Posterior cingulate gyrus (tissue), 11 donors: Measurements from ENCODE around the gene TRIP12.
"Not testable (repeated sequence)": the region's sequence is repeated elsewhere in the genome, so short reads cannot be mapped to it uniquely, and the experiment has no call there.

ENCODE experiments used
- DNase-seq, 10 donors: peaks; one replicate each; pipeline versions ENCODE4 v3.0.0 to v3.0.0-alpha.2; 2020 to 2021; ENCODE audit warnings: mixed read lengths in 3 of 10
- intact Hi-C: fragments of 100-400 bp; cut with DNase I; formaldehyde crosslinking; loops from one replicate; pipeline ENCODE4 v1.15.1; 2023

The TRIP12 gene

GRCh38 chr2:229921101-229921891 lies 513 bp downstream of the TRIP12 start:
- intact Hi-C loops: loop anchor here (5.0 kb wide), 1 partner anchor 139 kb away; no protein-coding TSS in a partner anchor
- DNase-seq: peak; percentile 73 to 97 (median 79)

- intact Hi-C loops: loop anchor here (5.0 kb wide), 1 partner anchor 138 kb away; no protein-coding TSS in a partner anchor
- DNase-seq: peak in 3 of 10 donors; percentile 14 to 82 (median 14)
Observed at GRCh38 chr2:229920011-229920641, 1.7 kb downstream of the TRIP12 start.

DNA sequence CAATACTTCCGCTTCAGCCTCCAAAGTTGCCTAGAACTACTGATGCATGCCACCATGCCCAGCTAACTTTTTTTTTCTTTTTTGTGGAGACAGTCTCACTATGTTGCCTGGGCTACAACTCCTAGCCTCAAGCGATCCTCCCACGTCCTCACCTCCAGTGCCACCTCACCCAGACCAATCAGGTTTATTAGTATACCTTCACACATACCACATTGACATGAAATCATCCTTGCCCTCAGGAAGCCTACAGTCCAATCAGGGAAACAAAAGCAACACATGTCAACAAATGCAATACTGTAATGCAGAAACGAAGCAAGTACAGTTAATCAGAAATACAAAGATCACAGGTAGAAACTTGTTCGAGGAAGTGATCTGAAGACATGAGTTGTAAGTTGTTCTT lies 4.0 kb downstream of the TRIP12 start:
- intact Hi-C loops: no loop called here
- DNase-seq: no peak

DNA sequence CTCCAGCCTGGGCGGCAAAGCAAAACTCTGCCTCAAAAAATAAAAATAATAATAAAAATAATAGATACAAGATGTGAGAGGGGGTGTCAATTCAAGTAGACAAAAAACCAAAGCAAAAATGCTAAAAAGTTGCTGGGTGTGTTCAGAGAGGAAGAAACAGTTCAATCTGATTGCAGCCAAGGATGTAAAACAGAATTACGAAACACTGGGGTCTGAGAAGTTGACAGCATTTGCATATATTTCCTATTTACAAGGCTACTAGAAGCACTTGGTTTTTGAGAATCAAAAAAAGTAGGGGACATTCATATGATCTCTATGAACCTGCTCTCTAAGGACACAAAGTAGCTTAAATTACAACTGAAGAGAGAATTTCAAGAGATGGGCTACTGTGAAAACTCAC lies 7.6 kb downstream of the TRIP12 start:
- DNase-seq: no peak
- intact Hi-C loops: loop anchor here (5.0 kb wide), 1 partner anchor 112 kb away; no protein-coding TSS in a partner anchor

DNA sequence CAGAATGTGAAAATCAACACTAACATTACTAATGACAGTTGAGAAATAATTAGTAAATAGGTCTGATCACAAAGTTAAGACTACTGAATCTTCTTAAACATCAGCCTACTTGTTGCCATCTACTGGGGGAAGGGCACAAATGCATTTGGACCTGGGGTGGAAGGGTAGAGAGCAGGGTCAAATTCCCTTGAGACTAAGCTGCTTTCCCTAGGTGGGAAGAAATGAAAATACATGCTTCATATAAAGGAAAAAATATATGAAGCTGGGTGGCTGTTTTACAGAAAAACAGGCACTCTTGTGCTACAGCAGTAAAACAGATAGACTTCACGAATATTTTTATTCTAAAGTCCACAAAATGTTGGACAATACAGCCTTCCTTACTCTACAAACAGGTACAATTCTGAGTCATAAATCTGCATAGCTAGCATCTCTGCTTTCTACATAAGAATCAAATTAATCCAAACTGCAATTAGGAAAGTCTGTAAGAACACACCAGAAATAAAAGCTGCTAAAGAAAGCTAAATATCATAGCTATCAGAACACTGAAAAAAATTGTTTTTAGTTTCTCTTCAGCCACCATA lies 10.9 kb downstream of the TRIP12 start:
- intact Hi-C loops: loop anchor here (5.0 kb wide), 1 partner anchor 109 kb away; no protein-coding TSS in a partner anchor
- DNase-seq: no peak

GRCh38 chr2:229910147-229910831 lies 11.5 kb downstream of the TRIP12 start:
- intact Hi-C loops: loop anchor here (5.0 kb wide), 1 partner anchor 108 kb away; no protein-coding TSS in a partner anchor

GRCh38 chr2:229909090-229909489 lies 12.7 kb downstream of the TRIP12 start:
- no peak for DNase-seq
- intact Hi-C loops: no loop called here

More at GRCh38 chr2:229910147-229910831, 11.5 kb downstream of the TRIP12 start:
- DNase-seq: no peak

DNA sequence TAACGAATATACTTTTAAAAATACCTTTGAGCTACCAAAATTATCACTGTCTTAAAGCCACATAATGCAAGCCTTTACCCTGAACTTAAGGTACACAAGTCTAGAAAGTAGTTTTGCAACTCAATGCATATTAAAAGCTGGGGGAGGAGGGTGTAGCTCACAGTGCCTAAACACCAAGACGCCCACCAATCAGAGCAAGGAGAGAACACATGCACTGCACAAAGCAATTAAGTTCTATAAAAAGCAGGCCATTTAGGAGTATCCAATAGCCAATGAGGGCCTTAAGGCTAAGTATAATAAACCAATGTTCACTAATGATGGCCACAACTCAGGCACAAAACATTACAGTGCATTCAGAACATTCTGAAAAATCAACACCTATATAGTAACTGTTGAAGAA lies 16.2 kb downstream of the TRIP12 start:
- DNase-seq: no peak
- intact Hi-C loops: no loop called here

DNA sequence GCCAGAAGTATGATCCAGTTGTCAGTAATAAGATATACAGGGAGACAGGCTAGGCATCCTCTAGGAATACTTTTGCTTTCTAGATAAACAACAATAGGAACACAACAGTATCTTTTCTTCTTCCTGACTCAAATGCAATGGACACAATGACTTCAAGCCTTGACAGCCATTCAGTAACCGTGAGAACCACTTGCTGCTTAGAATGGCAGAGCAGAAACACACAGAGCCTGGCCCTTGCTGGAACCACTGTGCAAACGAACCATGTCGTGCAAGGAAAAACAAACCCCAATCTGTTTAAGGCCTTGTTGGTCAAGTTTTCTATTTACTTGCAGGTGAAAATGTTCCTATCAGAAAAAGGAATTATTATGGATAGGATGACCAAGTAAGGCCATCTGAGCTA lies 18.8 kb downstream of the TRIP12 start:
- intact Hi-C loops: no loop called here
- no peak for DNase-seq

DNA sequence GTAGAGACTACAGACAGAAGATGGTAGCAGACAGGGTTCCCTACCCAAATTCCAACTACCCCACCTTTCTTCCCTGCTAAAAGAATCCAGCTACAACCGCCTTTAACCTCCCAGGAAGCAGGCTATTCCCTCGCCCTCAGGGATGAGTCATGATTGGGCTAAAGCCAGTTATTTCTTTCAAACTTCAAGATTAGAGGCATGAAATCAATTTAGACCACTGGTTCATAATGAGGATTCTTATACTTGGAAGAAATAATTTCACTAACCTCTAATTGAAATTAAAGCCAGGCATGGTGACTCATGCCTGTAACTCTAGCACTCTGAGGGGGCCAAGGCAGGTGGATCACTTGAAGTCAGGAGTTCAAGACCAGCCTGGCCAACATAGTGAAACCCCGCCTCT lies 20.0 kb downstream of the TRIP12 start:
- intact Hi-C loops: no loop called here
- no peak for DNase-seq

DNA sequence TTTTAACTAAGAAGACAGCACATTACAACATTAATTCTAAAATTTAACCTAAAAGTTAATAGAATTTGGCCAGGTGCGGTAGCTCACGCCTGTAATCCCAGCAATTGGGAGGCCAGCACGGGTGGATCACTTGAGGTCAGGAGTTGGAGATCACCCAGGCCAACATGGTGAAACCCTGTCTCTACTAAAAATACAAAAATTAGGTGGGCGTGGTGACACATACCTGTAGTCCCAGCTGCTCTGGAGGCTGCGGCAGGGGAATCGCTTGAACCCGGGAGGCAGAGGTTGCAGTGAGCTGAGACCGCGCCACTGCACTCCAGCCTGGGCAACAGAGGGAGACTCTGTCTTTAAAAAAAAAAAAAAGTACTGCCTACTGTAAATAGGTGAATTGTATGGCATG lies 21.3 kb downstream of the TRIP12 start:
- DNase-seq, intact Hi-C loops: not testable (repeated sequence)

DNA sequence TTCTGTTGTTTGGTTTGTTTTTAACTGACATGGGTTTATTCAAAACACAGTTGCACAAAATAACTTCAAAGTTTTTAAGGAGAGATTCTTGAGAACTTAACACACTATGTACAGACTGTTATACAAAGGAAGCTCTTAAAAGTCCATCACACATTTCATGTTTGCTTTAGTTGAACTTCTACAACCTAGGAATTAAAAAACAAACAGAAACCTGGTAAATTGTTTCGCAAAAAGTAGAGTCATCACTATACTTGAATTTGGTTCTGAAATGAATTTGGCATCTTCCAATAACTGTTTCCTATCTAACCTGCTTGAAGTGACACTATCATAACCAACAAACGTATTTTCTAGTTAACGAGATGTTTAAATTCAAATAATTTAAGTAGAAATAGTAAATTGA lies 21.8 kb downstream of the TRIP12 start:
- DNase-seq: no peak
- intact Hi-C loops: no loop called here

GRCh38 chr2:229899604-229900003 lies 22.2 kb downstream of the TRIP12 start:
- intact Hi-C loops: no loop called here
- no peak for DNase-seq

DNA sequence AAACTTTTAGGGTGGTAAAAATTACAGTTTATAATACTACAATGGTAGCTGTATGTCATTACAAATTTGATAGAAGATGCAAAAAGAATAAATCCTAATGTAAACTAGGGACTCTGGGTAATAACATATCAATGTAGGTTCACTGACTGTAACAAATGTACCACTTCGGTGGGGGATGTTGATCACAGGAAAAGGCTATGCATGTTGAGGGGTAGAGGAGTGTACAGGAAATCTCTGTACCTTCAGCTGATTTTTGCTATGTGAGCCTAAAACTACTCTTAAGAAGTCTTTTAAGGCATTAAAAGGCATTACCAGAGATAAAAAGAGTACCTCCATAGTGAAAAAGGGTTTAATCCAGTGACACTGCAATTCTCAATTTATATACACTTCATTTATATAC lies 25.0 kb downstream of the TRIP12 start:
- no peak for DNase-seq
- intact Hi-C loops: no loop called here

DNA sequence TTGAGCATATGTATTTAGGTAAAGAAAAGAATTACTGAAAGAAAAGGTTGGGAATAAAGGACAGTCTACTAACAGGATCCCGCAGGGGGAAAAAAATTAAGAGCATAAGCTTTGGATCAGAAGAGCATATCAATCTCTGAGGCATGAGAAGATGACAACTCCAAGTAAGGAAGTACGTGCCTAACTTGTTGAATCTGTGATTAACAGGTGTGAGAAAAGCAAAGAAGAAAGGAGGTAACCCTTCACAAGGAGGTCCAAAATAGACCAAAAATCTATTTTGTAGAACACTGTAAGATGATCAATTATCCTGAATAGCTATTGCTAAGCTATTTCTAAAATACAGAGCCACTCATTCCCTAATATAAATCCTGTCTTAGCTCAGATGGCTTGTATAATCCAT lies 32.8 kb downstream of the TRIP12 start:
- DNase-seq: no peak
- intact Hi-C loops: no loop called here

GRCh38 chr2:229888031-229888430 lies 33.8 kb downstream of the TRIP12 start:
- intact Hi-C loops: no loop called here
- DNase-seq: no peak

GRCh38 chr2:229887441-229887840 lies 34.4 kb downstream of the TRIP12 start:
- intact Hi-C loops: no loop called here
- no peak for DNase-seq

- intact Hi-C loops: no loop called here
Observed at GRCh38 chr2:229884775-229885699, 36.8 kb downstream of the TRIP12 start.

GRCh38 chr2:229882583-229882982 lies 39.2 kb downstream of the TRIP12 start:
- intact Hi-C loops: no loop called here
- DNase-seq: no peak

More at GRCh38 chr2:229884775-229885699, 36.8 kb downstream of the TRIP12 start:
- DNase-seq: no peak
